ENCODE data around the gene FBXO17.
A peak's percentile ranks its signal among the peaks of the same experiment; 100 is the strongest.
"Not testable (repeated sequence)": the region's sequence is repeated elsewhere in the genome, so short reads cannot be mapped to it uniquely, and the experiment has no call there.

Gene FBXO17

DNA sequence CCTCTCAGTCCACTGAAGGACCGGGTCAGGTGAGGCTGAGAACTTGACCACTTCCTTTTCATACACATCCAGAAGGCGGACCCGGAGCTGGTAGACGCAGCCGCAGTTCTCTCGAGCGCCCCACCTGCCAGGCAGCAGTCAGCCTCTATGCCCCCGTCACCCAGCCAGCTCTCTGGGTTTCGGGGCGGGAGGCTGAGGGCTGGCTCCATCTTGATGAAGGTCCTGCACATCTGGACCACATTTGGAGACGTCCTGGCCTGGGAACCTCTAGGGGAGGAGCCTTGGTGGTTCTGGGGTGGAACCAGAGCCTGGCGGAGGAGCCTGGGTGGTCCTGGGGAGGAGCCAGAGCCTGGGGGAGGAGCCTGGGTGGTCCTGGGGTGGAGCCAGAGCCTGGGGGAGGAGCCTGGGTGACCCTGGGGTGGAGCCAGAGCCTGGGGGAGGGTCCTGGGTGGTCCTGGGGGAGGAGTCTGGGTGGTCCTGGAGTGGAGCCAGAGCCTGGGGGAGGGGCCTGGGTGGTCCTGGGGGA is 30.5 kb downstream of the FBXO17 start:
- no peak for DNase-seq (ENCODE audit: low read depth in 3 of 3)

DNA sequence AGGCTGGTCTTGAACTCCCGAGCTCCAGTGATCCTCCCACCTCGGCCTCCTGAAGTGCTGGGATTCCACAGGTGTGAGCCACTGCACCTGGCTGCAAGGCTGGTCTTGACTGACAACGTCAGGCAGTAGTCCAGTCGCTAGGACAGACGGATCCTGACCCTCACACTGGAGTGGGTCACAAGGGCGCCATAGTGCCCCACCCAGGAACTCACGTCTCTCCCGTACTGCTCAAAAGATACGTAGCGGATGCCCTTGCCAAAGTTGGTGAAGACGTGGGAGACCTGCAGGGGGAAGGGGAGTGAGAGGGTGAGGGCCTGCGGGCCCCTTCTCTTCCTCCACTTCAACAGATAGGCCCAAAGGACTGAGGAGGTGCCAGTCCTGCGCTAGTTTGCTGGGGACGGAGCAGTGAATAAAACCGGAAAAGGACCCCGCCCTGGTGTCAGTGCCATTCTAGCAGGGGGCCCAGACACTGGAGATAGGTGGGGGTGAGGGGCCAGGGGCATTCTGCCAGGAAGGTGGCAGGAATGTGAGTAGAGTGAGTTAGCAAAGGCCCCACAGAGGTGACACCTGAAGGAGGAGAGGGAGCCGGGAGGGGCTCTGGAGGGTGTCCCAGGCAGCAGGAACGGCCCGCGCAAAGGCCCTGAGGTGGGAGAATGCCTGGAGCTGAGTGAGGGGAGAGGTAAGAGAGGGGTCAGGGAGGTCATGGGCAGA is 32.9 kb downstream of the FBXO17 start:
- DNase-seq (ENCODE audit: low read depth in 3 of 3): no peak

DNA sequence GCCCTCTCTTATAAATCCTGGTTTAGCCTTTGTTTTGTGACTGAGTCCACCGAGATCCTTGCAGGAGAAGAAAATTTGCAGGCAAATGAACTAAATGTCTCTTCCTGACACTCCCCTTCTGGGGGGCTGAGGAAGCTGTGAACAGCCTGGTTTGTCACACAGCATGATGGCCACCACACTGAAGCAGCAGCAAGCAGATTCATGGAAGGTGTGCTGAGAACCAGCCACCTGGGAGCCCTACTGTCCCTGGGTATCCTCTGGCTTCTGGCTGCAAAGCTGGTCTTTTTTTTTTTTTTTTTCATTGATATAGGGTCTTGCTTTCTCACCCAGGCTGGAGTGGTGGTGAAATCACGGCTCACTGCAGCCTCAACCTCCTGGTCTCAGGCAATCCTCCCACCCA is 33.6 kb downstream of the FBXO17 start:
- no peak for DNase-seq (ENCODE audit: low read depth in 3 of 3)

DNA sequence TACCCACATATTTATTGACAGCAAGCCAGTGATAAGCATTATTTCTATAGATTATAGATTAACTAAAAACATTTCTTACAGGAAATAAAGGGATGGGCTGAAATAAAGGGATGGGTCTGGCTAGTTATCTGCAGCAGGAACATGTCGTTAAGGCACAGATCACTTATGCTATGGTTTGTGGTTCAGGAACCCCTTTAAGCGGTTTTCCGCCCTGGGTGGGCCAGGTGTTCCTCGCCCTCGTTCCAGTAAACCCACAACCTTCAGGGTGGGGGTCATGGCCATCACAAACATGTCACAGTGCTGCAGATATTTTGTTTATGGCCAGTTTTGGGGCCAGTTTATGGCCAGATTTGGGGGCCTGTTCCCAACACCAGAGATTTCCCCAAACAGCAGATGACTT is 34.1 kb downstream of the FBXO17 start:
- DNase-seq (ENCODE audit: low read depth in 3 of 3): not testable (repeated sequence)

DNA sequence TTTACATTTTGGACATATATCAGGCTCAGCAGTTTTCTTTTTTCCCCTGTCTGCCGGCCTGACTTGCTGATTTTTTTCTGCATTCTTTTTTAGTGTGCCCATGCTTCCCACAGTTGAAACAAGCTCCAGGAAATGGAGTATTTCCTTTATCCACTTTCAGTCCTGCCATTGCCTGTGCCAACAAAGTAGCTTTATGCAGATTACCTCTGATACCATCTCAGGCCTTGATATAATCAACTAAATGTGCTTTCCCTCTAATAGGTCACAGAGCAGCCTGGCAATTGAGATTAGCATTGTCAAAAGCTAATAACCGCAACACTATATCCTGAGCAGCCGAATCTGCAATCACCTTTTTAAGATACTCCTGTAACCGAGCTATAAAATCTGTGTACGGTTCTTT is 35.6 kb downstream of the FBXO17 start:
- DNase-seq (ENCODE audit: low read depth in 3 of 3): no peak

DNA sequence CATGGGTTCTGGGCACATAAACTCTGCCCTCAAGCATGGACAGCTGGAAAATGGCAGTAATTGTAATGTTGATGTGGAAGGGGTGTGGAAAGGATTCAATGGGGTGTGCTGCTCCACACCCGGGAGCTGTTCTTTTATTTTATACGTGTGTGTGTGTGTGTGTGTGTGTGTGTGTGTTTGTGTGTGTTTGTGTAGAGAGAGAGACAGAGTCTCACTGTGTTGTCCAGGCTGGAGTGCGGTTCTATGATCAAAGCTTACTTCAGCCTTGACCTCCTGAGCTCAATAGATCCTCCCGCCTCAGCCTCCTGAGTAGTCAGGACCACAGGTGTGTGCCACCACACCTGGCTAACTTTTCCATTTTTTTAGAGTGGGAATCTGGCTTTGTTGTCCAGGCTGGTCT is 42.0 kb downstream of the FBXO17 start:
- DNase-seq (ENCODE audit: low read depth in 3 of 3): no peak

DNA sequence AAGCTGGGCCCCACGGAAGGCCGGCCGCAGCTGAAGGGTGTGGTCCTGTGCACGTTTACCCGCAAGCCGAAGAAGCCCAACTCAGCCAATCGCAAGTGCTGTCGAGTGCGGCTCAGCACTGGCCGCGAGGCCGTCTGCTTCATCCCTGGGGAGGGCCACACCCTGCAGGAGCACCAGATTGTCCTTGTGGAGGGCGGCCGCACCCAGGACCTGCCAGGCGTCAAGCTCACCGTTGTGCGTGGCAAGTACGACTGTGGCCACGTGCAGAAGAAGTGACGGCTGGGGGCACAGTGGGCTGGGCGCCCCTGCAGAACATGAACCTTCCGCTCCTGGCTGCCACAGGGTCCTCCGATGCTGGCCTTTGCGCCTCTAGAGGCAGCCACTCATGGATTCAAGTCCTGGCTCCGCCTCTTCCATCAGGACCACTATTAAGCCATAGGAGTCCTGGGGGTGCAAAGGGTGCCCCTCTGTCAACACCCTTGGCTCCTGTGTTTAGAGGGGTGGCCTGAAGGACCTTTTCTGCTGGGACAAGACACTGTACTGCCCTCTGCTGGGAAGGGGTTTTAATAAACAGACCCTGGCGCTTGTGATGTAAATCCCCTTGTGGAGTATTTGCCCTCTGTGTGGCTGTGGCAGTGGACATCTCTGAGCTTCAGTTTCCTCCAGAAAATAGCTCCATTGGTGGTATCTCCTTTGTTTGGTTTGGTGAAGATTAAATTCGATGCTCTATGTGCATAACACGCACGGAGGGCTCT is 42.9 kb downstream of the FBXO17 start:
- peak in 1 of 3 experiments; percentile 14 for DNase-seq (ENCODE audit: low read depth in 3 of 3)

DNA sequence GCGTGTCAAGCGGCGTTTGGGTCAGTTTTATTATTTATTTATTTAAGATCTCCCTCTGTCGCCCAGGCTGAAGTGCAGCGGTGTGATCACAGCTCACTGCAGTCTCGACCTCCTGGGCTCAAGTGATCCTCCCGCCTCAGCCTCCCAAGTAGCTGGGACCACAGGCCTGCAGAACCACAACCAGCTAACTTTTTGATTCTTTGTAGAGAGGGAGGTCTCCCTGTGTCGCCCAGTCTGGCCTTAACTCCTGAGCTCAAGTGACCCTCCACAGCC is 44.1 kb downstream of the FBXO17 start:
- no peak for DNase-seq (ENCODE audit: low read depth in 3 of 3)

DNA sequence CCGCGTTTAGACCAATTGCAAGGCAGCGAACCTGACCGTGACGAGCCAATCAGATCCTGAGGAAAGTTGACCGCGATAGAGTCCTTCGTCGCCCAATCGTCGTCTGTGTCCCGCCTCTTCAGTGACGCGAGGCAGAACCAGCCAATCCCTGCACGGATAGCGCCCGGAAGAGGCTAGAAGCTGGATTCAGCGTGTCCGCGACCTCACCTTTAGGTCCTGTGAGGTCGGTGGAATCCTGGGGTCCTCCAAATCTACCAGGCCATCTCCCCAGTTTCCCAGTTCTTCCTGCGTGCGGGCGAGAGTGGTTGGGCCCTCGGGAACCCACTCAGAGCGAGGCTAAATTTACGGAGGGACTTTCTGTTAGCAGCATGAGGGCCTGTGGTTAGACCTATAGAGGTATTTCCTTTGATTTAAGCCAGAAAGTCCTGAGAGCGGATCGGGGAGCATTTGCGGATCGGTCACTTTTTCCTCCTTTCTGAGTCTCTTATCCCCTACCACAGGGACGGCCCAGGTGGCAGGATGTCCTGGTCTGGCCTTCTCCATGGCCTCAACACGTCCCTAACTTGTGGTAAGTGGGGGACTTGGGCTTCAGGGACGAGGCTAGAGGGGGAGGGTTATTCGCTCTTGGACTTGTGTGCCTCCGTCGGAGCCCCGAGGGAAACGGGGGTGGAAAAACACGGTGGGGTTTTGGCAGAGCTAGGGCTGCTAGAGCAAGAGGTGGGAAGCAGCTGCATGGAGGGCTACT is 44.6 kb downstream of the FBXO17 start, which contains the start of gene MRPS12:
Gene MRPS12 (plus strand): TSS at position 169 of the 745 bp plus-strand sequence. CDS start 351 bp downstream, at position 520.
- DNase-seq (ENCODE audit: low read depth in 3 of 3): peak in 2 of 3 experiments; percentile 97

DNA sequence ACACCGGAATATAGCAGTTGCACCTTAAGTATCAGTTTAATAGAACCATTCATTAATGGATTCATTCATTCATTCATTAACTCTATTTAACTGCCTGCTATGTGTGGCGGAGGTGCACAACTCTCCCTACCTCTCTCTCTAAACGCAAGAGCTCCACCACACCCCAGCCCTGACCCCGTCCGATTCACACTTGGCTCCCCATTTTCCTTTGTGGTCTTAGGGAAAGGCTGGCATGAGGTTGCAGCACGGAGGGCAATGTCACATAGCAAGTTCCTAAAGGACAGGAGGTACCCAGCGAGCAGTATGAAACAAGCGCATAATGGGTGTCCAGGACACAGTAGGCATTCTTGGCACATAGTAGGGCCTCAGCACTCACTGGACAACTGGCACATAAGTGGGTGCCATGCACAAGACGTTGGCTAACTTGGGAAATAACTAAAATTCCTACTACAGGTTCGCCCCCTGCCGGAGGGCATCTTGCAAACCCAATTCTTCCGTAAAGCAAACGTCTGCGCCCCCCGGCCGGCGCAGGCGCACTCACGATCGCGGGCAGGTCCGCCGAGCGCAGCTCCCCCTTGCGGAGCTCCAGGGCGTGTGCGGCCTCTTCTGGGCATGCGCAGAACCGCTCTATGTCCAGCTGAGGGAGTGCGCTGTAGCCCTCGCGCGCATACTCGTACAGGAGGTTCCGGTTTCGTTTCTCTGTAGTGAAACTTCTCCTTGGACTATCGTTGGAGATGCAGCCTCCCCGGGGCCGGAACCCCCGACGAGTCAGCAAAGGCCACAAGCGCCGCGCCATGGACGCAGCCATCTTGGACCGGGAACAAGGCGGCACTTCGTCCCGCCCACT is 45.4 kb downstream of the FBXO17 start, which contains the start of gene SARS2:
Gene SARS2 (minus strand): TSS at position 835 of the 847 bp plus-strand sequence. CDS start 27 bp downstream, at position 808.
- DNase-seq (ENCODE audit: low read depth in 3 of 3): peak in 2 of 3 experiments; percentile 85 to 94

DNA sequence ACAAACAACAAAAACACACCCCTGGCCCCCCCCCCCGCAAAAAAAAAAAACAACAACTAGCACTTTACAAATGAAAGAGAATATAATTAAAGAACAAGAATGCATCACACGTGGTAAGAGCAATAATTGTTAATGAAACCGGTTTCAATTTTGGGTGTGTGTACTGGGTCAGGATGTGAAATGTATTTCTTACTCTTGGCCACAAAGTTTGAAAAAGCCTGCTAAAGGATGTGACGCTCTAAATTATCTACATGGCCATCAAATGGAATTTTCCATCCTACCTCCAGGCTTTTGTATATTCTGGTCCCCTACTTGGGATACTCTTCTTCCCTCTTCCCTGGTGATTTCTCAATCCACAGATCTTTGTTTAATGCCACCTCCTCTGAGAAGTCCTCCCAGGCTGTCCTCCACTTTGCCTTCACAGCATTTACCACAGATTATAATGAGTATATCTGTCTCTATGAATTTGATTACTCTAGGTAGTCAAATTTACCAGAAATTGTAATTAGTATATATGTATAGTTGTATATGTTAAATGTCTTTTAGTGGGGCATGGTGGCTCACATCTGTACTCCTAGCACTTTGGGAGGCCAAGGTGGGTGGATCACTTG is 47.0 kb downstream of the FBXO17 start:
- no peak for DNase-seq (ENCODE audit: low read depth in 3 of 3)

DNA sequence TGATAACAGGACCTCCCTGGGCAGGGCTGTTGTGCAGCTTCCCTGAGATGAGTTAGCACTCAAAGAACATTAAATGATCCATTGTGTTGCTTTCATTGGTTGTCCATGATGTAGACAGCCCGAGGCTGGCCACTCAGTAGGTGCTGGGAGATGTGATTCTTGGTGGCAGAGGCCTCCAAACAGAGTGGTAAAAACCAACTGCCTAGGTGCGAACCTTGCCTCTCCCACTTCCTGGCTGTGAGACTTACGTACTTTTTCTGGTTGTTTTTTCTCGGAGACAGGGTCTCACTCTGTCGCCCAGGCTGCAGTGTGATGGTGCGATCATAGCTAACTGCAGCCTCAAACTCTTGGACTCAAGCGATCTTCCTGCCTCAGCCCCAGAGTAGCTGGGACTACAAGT is 51.2 kb downstream of the FBXO17 start:
- DNase-seq (ENCODE audit: low read depth in 3 of 3): no peak

DNA sequence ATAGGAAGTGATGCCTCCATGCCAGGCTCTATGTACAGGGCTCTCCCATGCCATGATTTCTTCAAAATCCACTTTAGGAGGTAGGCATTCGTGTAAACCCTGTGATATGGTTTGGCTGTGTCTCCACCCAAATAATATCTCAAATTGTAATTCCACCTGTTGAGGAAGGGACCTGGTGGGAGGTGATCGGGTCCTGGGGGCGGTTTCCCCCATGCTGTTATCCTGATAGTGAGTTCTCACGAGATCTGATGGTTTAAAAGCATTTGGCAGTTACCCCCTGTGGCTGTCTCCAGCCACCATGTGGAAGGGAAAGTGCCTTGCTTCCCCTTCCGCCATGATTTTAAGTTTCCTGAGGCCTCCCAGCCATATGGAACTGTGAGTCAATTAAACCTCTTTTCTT is 53.1 kb downstream of the FBXO17 start:
- no peak for DNase-seq (ENCODE audit: low read depth in 3 of 3)

DNA sequence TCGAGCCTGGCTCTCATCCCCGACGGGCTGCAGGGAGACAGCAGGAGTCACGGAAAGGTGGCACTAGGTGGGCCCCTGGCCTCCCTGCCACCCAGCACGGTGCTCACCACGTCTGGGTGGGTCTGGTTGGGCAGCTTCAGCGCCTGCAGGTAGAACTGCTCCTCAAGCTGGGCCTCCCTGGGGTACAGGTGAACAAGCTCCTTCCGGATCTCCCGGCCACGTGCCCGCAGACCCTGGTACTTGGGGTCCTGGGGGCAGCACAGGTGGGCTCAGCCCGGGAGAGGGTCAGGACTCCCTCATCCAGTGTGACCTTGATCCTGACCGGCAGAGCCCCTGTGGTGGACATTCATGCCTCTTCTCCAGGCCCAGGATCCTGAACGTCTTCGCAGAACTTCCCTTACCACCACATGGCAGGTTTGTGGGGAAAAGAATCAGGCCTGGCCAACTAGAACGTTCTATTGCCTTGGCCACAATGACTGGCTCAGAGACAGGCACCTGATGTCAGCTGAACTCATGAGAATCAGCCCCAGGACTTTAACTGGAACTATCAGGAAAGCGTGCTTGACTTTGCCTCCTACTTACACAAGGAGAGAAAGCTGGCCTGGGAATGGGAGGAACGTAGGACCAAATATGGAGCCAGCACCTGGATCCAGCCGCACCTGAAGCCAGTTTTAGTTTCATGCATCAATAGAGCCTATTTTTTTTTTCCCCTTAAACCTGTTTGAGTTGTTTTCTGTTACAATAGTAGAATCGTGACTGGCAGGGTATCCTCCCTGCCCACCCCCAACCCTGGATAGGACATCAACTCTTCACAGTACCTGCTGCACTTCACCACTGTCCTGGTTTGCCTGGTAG is 53.9 kb downstream of the FBXO17 start:
- DNase-seq (ENCODE audit: low read depth in 3 of 3): no peak

DNA sequence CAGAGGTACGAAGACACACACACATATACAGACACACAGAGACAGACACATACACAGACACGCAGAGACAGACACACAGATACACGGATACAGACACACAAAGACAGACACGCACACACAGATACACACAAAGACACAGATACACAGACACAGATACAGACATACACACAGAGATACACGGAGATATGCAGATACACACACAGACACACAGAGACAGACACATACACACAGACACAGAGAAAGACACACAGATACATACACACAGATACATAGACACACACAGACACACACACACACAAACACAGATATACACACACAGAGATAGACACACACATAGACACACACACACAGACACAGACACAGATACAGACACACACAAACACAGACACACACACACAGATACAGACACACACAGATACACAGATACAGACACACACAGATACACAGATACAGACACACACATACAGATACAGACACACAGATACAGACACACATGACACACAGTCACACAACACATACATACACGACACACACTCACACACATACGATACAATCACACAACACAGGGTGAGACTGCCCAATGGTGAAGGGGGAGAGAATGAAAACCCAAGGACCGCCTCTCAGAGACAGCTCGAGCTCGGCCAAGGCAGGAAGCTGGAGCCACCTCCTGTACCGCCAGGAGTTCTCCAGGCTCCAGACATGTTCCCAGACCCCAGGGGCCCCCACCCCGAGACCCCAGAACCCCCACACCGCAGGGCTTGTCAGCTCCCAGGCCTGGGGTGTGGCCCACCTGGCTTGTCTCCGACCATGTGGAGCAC is 54.7 kb downstream of the FBXO17 start:
- no peak for DNase-seq (ENCODE audit: low read depth in 3 of 3)

DNA sequence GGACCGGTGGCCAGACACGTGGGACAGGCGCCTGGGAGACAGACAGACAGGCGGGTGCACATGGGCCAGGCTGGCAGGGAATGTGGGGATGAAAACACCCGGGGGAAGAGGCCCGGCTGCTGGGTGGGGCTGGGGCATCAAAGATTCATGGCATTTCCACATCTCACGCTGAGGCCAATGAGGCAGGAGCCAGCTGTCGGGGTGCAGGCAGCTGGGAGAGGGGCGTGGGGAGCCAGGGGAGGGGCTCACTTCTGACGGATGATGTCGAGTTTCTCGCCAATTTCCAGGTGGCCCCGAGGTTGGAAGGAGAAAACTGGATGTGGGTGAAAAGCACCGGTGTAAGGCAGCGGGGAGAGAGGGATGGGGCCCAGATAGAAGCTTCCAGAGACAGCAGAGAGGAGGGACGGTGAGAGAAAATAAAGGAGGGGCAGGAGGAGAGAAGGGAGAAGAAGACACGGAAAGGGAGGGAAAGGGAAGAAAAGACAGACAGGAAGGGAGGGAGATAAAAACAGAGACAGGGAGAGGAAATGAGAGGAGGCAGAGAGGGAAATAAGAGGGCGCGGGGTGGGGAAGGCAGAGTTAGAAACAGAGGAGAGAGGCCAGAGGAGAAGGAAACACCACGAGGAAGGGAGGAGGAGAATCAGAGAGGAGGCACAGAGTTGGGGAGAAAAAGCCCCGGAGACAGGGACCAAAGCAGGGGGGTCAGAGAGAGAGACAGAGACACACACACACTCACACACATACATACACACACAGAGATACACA is 55.5 kb downstream of the FBXO17 start:
- no peak for DNase-seq (ENCODE audit: low read depth in 3 of 3)

DNA sequence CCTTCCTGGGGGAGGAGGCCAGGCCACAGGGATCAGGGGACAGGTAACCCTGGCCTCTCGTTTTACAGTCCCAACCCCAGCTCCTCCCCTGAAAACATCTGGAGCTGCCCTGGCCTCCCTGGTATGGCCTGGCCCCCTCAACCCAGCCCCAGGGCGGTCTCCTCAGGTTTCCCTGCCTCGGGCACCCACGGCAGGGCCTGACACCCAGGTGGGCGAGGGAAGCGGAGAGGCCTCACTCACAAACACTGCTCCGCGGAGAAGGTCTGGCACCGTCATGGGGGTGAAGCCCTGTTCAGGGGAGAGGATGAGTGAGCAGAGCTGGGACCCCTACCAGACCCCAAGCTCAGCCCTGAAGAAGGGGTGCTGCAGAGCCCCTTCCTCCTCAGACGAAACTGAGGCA is 57.0 kb downstream of the FBXO17 start:
- no peak for DNase-seq (ENCODE audit: low read depth in 3 of 3)

DNA sequence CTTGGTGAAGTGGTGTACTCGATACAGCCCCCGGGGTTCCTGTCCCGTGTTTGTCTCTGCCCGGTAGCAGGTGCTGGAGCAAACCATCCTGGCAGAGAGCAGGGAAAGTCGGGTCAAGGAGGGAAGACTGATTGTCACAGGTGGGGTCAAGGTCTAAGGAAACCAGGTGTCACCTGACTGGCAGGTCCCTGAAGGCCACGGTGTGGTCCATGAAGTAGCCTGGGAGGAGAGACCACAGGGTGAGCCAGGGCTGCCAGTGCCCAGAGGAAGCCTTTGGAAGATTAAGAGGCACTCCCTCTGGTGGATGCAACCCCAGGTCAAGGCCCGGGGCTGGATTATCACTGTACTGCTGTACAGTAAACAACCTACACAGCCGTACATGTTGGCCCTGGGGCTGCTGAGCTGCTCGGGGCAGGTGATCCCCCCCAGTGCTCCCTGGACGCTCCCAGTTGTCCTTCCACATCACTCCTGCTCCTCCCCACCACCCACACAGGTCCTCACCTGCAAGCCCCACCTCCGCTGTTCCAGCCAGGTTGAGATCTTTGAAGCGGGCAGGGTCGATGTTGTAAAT is 57.5 kb downstream of the FBXO17 start:
- no peak for DNase-seq (ENCODE audit: low read depth in 3 of 3)

All from stimulated activated CD4-positive, alpha-beta T cell treated with anti-CD3 and anti-CD28 coated beads, TNF-alpha, amount 100 ng/mL, for 4 hours (primary cell).